Measurements from ENCODE around the gene ITPKA. TPM values are rescaled to one million over a fixed set of nuclear protein-coding genes. Genes with fewer than 3 reads are reported as not detected.

ITPKA gene
- polyA plus RNA-seq, 1 of the 3 experiments (the other 2 are of a cell fraction), result 2.2 TPM

DNA sequence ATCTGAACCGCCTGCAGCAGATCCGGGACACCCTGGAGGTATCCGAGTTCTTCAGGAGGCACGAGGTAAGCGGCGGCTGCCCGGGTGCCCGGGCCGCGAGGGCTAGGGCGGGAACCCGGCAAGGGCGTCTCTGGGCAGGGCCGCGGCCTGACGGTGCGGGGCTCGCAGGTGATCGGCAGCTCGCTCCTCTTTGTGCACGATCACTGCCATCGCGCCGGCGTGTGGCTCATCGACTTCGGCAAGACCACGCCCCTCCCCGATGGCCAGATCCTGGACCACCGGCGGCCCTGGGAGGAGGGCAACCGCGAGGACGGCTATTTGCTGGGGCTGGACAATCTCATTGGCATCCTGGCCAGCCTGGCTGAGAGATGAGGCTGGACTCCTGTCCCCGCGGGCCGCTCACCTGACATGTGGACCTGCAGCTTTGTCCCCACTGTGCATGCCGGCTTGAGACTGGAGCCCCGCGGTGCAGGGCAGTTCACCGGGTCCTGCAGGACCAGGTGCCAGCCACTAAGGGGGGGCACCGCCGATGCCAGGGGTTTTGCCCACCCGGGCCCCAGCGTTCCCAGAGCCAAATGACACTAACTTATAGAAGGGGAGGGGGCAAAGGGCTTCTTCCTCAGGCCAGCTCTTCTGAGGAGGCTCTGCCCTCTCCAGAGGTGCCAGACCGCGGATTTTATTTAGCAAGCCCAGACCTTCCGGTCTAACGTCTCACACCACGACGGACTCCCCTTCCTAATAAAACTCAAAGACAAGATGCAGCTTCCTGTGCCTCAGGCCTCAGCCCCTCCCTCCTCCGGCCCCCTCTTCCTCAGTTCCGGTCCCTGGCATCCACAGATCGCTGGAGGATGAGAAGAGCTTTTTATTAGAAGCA lies 9.4 kb downstream of the ITPKA start:
- Histone ChIP-seq H4K20me1 (ENCODE audit: insufficient read depth) (no peaks in the 10 kb centered on the region), H3K27ac (ENCODE audit: low read depth in 2 of 2, low read length in 1 of 2) (no peak overlapping the region), H3K27me3 (ENCODE audit: insufficient read depth) (no peaks in the 10 kb centered on the region; the same call in 1 of the 2 replicates), H3K9ac (no peak overlapping the region), H3K9me3 (no peaks in the 10 kb centered on the region), H3K4me3 (ENCODE audit: low read depth in 2 of 2, low read length in 1 of 2) (no peak overlapping the region), H3K9me2 (no peaks in the 10 kb centered on the region), H3K36me3 (replicated peaks in 1 of 2; ENCODE audit: control insufficient read depth in 1 of 2, insufficient read depth in 2 of 2, low read length in 1 of 2) (no peaks in the 10 kb centered on the region), H3K79me2 (ENCODE audit: insufficient read depth) (no peaks in the 10 kb centered on the region), H3F3A (replicated peaks; ENCODE audit: insufficient read depth) (no peaks in the 10 kb centered on the region), H3K4me2 (no peak overlapping the region), H3K4me1 (ENCODE audit: control insufficient read depth in 1 of 2, insufficient read depth in 2 of 2, low read depth in 1 of 2, low read length in 1 of 2) (peaks cover 0 to 10% of the 10 kb centered on the region in 2 experiments; a peak in 1 of 4 replicates), H2AFZ (ENCODE audit: low read depth) (no peak overlapping the region)
- 71% methylated on average over 13 of the region's 54 CpGs for WGBS (ENCODE audit: low lambda C conversion rate)
- ChIA-PET CTCF (no interaction called here), POLR2A (no interaction called here)
- TF ChIP-seq USF1 (IDR thresholded peaks at IDR 0.05; ENCODE audit: borderline replicate concordance, low read depth) (no peak), TEAD4 (IDR thresholded peaks at IDR 0.05; ENCODE audit: borderline replicate concordance, insufficient read depth) (no peak), MEF2A (IDR thresholded peaks at IDR 0.05; ENCODE audit: borderline replicate concordance, low read depth) (no peak), MXI1 (IDR thresholded peaks at IDR 0.05; ENCODE audit: low read depth, low read length) (no peak), FOSL2 (IDR thresholded peaks at IDR 0.05; ENCODE audit: borderline replicate concordance, low read depth) (no peak), GABPA (IDR thresholded peaks at IDR 0.05; ENCODE audit: low read depth) (no peak), EP300 (IDR thresholded peaks at IDR 0.05; ENCODE audit: borderline replicate concordance in 1 of 2, low read depth in 1 of 2, low read length in 1 of 2) (no peak), CHD2 (IDR thresholded peaks at IDR 0.05; ENCODE audit: low read length, partially characterized antibody) (no peak)
- TF ChIP-seq, protein P1, sequence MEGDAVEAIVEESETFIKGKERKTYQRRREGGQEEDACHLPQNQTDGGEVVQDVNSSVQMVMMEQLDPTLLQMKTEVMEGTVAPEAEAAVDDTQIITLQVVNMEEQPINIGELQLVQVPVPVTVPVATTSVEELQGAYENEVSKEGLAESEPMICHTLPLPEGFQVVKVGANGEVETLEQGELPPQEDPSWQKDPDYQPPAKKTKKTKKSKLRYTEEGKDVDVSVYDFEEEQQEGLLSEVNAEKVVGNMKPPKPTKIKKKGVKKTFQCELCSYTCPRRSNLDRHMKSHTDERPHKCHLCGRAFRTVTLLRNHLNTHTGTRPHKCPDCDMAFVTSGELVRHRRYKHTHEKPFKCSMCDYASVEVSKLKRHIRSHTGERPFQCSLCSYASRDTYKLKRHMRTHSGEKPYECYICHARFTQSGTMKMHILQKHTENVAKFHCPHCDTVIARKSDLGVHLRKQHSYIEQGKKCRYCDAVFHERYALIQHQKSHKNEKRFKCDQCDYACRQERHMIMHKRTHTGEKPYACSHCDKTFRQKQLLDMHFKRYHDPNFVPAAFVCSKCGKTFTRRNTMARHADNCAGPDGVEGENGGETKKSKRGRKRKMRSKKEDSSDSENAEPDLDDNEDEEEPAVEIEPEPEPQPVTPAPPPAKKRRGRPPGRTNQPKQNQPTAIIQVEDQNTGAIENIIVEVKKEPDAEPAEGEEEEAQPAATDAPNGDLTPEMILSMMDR (IDR thresholded peaks at IDR 0.05), result no peak
- DNase-seq, result peak; percentile 52

DNA sequence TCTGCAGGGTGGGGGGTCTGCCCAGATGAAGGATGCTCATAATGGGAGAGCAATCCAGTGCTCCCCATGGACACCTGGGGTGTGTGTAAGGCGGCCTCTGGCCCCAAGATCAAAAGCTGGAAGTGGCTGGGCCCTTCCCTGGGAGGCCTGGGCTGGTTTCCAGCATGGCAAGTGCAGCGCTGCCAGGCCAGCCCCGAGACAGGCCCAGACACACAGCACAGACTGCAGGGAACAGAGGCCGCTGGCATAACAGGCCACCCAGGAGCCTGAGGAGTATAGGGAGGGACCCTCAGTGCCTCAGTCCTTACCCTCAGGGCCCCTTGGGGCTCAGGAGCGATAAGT lies 10.0 kb downstream of the ITPKA start:
- Histone ChIP-seq H3K4me1 (ENCODE audit: control insufficient read depth in 1 of 2, insufficient read depth in 2 of 2, low read depth in 1 of 2, low read length in 1 of 2) (peaks cover 0 to 10% of the 10 kb centered on the region in 2 experiments; a peak in 1 of 4 replicates), H3K9me3 (no peaks in the 10 kb centered on the region), H3K79me2 (ENCODE audit: insufficient read depth) (no peaks in the 10 kb centered on the region), H2AFZ (ENCODE audit: low read depth) (no peak overlapping the region), H3K9ac (no peak overlapping the region), H3K27me3 (ENCODE audit: insufficient read depth) (no peaks in the 10 kb centered on the region; the same call in 1 of the 2 replicates), H3K4me2 (no peak overlapping the region), H3K27ac (ENCODE audit: low read depth in 2 of 2, low read length in 1 of 2) (no peak overlapping the region), H3F3A (replicated peaks; ENCODE audit: insufficient read depth) (no peaks in the 10 kb centered on the region), H3K36me3 (replicated peaks in 1 of 2; ENCODE audit: control insufficient read depth in 1 of 2, insufficient read depth in 2 of 2, low read length in 1 of 2) (no peaks in the 10 kb centered on the region), H4K20me1 (ENCODE audit: insufficient read depth) (no peaks in the 10 kb centered on the region), H3K4me3 (ENCODE audit: low read depth in 2 of 2, low read length in 1 of 2) (no peak overlapping the region), H3K9me2 (no peaks in the 10 kb centered on the region)
- no peak for DNase-seq
- TF ChIP-seq, protein P2, sequence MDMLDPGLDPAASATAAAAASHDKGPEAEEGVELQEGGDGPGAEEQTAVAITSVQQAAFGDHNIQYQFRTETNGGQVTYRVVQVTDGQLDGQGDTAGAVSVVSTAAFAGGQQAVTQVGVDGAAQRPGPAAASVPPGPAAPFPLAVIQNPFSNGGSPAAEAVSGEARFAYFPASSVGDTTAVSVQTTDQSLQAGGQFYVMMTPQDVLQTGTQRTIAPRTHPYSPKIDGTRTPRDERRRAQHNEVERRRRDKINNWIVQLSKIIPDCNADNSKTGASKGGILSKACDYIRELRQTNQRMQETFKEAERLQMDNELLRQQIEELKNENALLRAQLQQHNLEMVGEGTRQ (IDR thresholded peaks at IDR 0.05; ENCODE audit: borderline replicate concordance, low read depth, low read length), result no peak
- no peak for TF ChIP-seq NRF1 (IDR thresholded peaks at IDR 0.05; ENCODE audit: low read depth, low read length)
- TF ChIP-seq FOXJ3 (CRISPR knock-in tag; IDR thresholded peaks at IDR 0.05), result no peak
- TF ChIP-seq RAD21 (IDR thresholded peaks at IDR 0.05; ENCODE audit: low read length), result no peak
- no peak for TF ChIP-seq EZH2phosphoT487 (IDR thresholded peaks at IDR 0.05; ENCODE audit: borderline replicate concordance, low read depth)
- no peak for TF ChIP-seq RXRA (IDR thresholded peaks at IDR 0.05; ENCODE audit: borderline replicate concordance, low read depth)
- no peak for TF ChIP-seq TCF12 (IDR thresholded peaks at IDR 0.05)
- WGBS (ENCODE audit: low lambda C conversion rate), result 100% methylated on average over 3 of the region's 5 CpGs
- CTCF ChIA-PET, result interaction anchor here (1.5 kb wide), 1 partner anchor 38 kb away, joined by 5 read pairs; no protein-coding TSS in a partner anchor
- POLR2A ChIA-PET, result no interaction called here
